Erythroblast (primary cell): ENCODE measurements around the gene NNAT.

Experiments used
- DNase-seq, 2 experiments: peaks; one replicate each; lab custom pipeline; 2025; lab: John Stamatoyannopoulos, UW
- GATA1 ChIP-seq: IDR thresholded peaks from 2 replicates; pipeline ENCODE4 v1.6.1; 2011; ENCODE audit warnings: low read depth, mild to moderate bottlenecking, control low read depth, low read length, moderate library complexity
- POLR2A ChIP-seq: IDR thresholded peaks from 2 replicates; pipeline ENCODE4 v1.6.1; 2011; ENCODE audit warnings: mild to moderate bottlenecking, low read length

Gene NNAT

GRCh38 chr20:37510226-37510625 is 10.8 kb upstream of the NNAT start:
- no peak for DNase-seq
- TF ChIP-seq GATA1 = no peak
- TF ChIP-seq POLR2A = no peak

GRCh38 chr20:37511610-37512275 is 9.3 kb upstream of the NNAT start:
- DNase-seq = no peak
- TF ChIP-seq POLR2A (no peak), GATA1 (no peak)

GRCh38 chr20:37513779-37514359 is 7.2 kb upstream of the NNAT start:
- DNase-seq = no peak
- no peak for TF ChIP-seq GATA1
- TF ChIP-seq POLR2A = no peak

- DNase-seq = no peak
- TF ChIP-seq POLR2A = no peak
- TF ChIP-seq GATA1 = no peak
Measured at GRCh38 chr20:37515876-37516275, 5.2 kb upstream of the NNAT start.

- no peak for TF ChIP-seq POLR2A
- no peak for TF ChIP-seq GATA1
- DNase-seq = no peak
Measured at GRCh38 chr20:37516811-37517750, 4.0 kb upstream of the NNAT start.

- TF ChIP-seq GATA1 (no peak), POLR2A (no peak)
Measured at GRCh38 chr20:37518059-37518458, 3.0 kb upstream of the NNAT start.

GRCh38 chr20:37518606-37519507 is 2.2 kb upstream of the NNAT start:
- TF ChIP-seq POLR2A (no peak), GATA1 (no peak)

More at GRCh38 chr20:37518059-37518458, 3.0 kb upstream of the NNAT start:
- DNase-seq = no peak

GRCh38 chr20:37519508-37520418 is 1.3 kb upstream of the NNAT start:
- TF ChIP-seq POLR2A (no peak), GATA1 (no peak)
- no peak for DNase-seq

More at GRCh38 chr20:37518606-37519507, 2.2 kb upstream of the NNAT start:
- DNase-seq = no peak

- TF ChIP-seq POLR2A = no peak
- TF ChIP-seq GATA1 = no peak
- DNase-seq = no peak
Measured at GRCh38 chr20:37520419-37520955, 563 bp upstream of the NNAT start.

- DNase-seq = peak; percentile 24 to 47
- TF ChIP-seq POLR2A = no peak
- no peak for TF ChIP-seq GATA1
Measured at GRCh38 chr20:37522260-37523011, 1.4 kb downstream of the NNAT start.

- TF ChIP-seq POLR2A (no peak), GATA1 (no peak)
- DNase-seq = no peak
Measured at GRCh38 chr20:37523012-37523391, 2.0 kb downstream of the NNAT start.
